MCF 10A (cell line): Measurements from ENCODE around the gene DDX19B. TPM values are rescaled to one million over a fixed set of nuclear protein-coding genes. Genes with fewer than 3 reads are reported as not detected.

ENCODE experiments used
- BruUV-seq: library from RNA; stranded (reverse); fragments of 400-500 nt; replicated peaks from 2 replicates; lab custom pipeline; 2021; lab: Mats Ljungman, UMichigan
- CTCF ChIA-PET: fragments of 300-600 bp; sonication (Branson Sonifier 250); formaldehyde crosslinking; extraction: SDS; loops from one replicate; lab custom pipeline; 2021; ENCODE audit warnings: antibody characterized with exemption, inconsistent platforms; lab: Yijun Ruan, JAX
- POLR2A ChIA-PET: fragments of 300-600, 350-650 bp; sonication (Branson Sonifier 250); formaldehyde crosslinking; extraction: SDS; loops from one replicate; lab custom pipeline; 2020; ENCODE audit warnings: antibody characterized with exemption, inconsistent platforms; lab: Yijun Ruan, JAX
- DNase-seq: peaks from one replicate; pipeline ENCODE4 v3.0.0-alpha.2; 2018; ENCODE audit not compliant: unreplicated experiment
- H3K27ac Mint-ChIP-seq: one replicate; pipeline ENCODE4 v1.8.0; 2022; ENCODE audit warnings: mild to moderate bottlenecking, low read depth, mixed read lengths; ENCODE audit not compliant: unreplicated experiment
- H3K27me3 Mint-ChIP-seq: one replicate; pipeline ENCODE4 v1.8.0; 2022; ENCODE audit warnings: mixed read lengths; ENCODE audit not compliant: insufficient read depth, unreplicated experiment
- H3K36me3 Mint-ChIP-seq: one replicate; pipeline ENCODE4 v1.8.0; 2022; ENCODE audit warnings: mild to moderate bottlenecking, moderate library complexity, mixed read lengths; ENCODE audit not compliant: insufficient read depth, unreplicated experiment
- H3K4me1 Mint-ChIP-seq: one replicate; pipeline ENCODE4 v1.8.0; 2022; ENCODE audit warnings: mixed read lengths; ENCODE audit not compliant: insufficient read depth, unreplicated experiment
- H3K4me3 Mint-ChIP-seq: one replicate; pipeline ENCODE4 v1.8.0; 2022; ENCODE audit warnings: mild to moderate bottlenecking, moderate library complexity, mixed read lengths; ENCODE audit not compliant: unreplicated experiment
- H3K9me3 Mint-ChIP-seq: one replicate; pipeline ENCODE4 v1.8.0; 2022; ENCODE audit warnings: mixed read lengths; ENCODE audit not compliant: unreplicated experiment
- intact Hi-C: fragments of 100-400 bp; cut with micrococcal nuclease; formaldehyde crosslinking; loops from 2 replicates; pipeline ENCODE4 v1.14.1; 2022
- total RNA-seq: library from RNA; stranded (reverse); gene quantifications from 2 replicates; pipeline ENCODE4 v1.2.3, GENCODE V29; 2022
- TF ChIP-seq, protein P1 (sequence below): fragments of 200-600 bp; IDR thresholded peaks from one replicate; pipeline ENCODE4 v1.8.0; 2022; ENCODE audit warnings: antibody characterized with exemption, mild to moderate bottlenecking; ENCODE audit not compliant: unreplicated experiment

The DDX19B gene
- total RNA-seq, 1 experiment from 2014 or later, result 38.6 TPM

DNA sequence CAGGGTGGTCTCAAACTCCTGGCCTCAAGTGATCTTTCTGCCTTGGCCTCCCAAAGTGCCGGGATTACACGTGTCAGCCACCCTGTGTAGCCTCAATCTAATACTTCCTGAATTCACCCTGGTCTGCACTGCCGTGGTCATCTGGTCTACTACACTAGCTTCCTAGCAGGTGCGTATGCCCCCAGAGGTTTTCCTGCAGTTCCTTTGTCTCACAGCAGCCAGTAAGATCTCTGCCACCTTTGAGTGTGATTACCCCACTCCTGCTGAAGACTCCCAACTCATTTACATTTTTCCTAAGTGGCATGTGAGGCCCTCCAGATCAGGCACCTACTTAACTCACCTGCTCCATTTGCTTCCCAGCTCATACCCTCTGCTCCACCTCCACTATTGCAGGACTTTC is 42.6 kb downstream of the DDX19B start:
- ChIA-PET CTCF (interaction anchor here (0.6 to 2.1 kb wide), 2 partner anchors 11 to 112 kb away, joined by 3 to 6 read pairs; no protein-coding TSS in a partner anchor), POLR2A (no interaction called here)
- Mint-ChIP-seq H3K36me3 (peaks cover 29% of the 10 kb centered on the region), H3K4me3 (no peak overlapping the region), H3K9me3 (no peaks in the 10 kb centered on the region), H3K27me3 (no peaks in the 10 kb centered on the region), H3K4me1 (no peaks in the 10 kb centered on the region), H3K27ac (no peak overlapping the region)
- TF ChIP-seq, protein P1, sequence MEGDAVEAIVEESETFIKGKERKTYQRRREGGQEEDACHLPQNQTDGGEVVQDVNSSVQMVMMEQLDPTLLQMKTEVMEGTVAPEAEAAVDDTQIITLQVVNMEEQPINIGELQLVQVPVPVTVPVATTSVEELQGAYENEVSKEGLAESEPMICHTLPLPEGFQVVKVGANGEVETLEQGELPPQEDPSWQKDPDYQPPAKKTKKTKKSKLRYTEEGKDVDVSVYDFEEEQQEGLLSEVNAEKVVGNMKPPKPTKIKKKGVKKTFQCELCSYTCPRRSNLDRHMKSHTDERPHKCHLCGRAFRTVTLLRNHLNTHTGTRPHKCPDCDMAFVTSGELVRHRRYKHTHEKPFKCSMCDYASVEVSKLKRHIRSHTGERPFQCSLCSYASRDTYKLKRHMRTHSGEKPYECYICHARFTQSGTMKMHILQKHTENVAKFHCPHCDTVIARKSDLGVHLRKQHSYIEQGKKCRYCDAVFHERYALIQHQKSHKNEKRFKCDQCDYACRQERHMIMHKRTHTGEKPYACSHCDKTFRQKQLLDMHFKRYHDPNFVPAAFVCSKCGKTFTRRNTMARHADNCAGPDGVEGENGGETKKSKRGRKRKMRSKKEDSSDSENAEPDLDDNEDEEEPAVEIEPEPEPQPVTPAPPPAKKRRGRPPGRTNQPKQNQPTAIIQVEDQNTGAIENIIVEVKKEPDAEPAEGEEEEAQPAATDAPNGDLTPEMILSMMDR, result no peak
- intact Hi-C loops, result no loop called here
- DNase-seq, result no peak
- BruUV-seq, result no TSS peak

DNA sequence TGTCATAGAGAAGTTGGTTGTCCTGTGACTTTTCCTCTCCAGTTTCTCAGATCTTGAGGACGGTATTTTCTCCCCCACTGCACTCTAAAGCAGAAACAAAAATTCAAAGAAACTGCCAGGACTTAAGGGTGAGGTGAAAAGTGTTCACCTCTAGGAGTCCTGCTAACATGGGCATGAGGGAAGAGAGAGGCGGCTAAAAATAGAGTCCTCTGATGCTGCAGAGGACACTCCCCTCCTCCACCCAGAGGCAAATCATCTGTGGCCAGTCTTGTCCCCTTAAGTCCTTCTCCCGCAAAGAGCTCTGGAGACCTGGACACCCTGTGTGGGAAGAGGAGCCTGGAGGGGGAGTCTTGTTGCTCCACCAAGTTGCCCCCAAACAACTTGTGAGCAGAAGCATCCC is 43.0 kb downstream of the DDX19B start:
- Mint-ChIP-seq H3K9me3 (no peaks in the 10 kb centered on the region), H3K4me1 (no peaks in the 10 kb centered on the region), H3K27ac (no peak overlapping the region), H3K4me3 (no peak overlapping the region), H3K36me3 (peaks cover 29% of the 10 kb centered on the region), H3K27me3 (no peaks in the 10 kb centered on the region)
- no peak for DNase-seq
- CTCF ChIA-PET, result interaction anchor here (0.6 kb wide), 1 partner anchor 27 kb away, joined by 3 read pairs; no protein-coding TSS in a partner anchor
- intact Hi-C loops, result no loop called here
- POLR2A ChIA-PET, result no interaction called here
- TF ChIP-seq, protein P1, result no peak
- no TSS peak for BruUV-seq

DNA sequence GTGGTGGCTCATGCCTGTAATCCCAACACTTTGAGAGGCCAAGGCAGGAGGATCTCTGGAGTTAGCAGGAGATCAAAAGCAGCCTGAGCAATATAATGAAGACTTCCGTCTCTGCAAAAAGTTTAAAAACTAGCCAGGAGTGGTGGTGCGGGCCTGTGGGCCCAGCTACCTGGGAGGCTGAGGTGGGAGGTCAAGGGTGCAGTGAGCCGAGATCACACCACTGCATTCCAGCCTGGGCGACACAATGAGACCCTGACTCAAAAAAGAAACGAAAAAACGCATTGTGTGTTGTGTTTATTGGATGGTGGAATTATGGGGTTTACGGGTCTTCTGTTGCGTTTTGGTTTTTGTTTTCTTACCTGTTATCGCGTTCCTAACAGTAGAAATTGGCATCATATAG is 46.9 kb downstream of the DDX19B start:
- TF ChIP-seq, protein P1, result no peak
- ChIA-PET POLR2A (interaction anchor here (0.6 to 4.3 kb wide), 28 partner anchors 9 to 426 kb away, joined by 3 to 94 read pairs (median 4); partner anchors contain the start of genes AARS1, COG4, DDX19B and EXOSC6), CTCF (interaction anchor here (0.6 kb wide), 1 partner anchor 74 kb away, joined by 4 read pairs; no protein-coding TSS in a partner anchor)
- Mint-ChIP-seq H3K9me3 (no peaks in the 10 kb centered on the region), H3K36me3 (peaks cover 29% of the 10 kb centered on the region), H3K27me3 (no peaks in the 10 kb centered on the region), H3K4me1 (peaks cover 6% of the 10 kb centered on the region), H3K4me3 (peak overlapping the region; percentile 93), H3K27ac (peak overlapping the region; percentile 96)
- BruUV-seq, result no TSS peak
- DNase-seq, result no peak
- intact Hi-C loops, result no loop called here

DNA sequence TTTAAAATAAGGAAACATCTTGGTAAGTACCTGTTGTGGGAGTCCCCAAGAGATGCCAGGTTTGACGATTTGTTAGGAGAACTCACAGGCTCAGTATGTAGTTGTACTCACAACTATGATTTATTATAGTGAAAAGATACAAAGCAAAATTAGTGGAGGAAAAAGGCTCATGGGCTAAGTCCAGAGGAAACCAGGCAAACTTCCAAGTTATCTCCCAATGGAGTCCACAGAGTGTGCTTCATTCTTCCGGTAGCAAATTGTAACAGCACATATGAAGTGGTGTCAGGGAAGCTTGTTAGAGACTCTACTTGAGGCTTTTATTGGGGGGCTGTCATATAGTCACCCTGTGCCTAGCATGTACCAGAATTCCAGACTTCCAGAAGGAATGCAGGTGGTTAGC is 50.0 kb downstream of the DDX19B start:
- ChIA-PET CTCF (no interaction called here), POLR2A (interaction anchor here (0.6 to 1.4 kb wide), 3 partner anchors 12 to 49 kb away, joined by 3 to 4 read pairs (median 3); partner anchors contain the start of gene DDX19B)
- Mint-ChIP-seq H3K9me3 (no peaks in the 10 kb centered on the region), H3K27me3 (no peaks in the 10 kb centered on the region), H3K4me3 (no peak overlapping the region), H3K36me3 (peaks cover 54% of the 10 kb centered on the region), H3K27ac (no peak overlapping the region), H3K4me1 (peaks cover 6% of the 10 kb centered on the region)
- TSS peak; percentile 0 for BruUV-seq
- no peak for DNase-seq
- TF ChIP-seq, protein P1, result no peak
- intact Hi-C loops, result no loop called here
